GM19372 (cell line): ENCODE data around the gene HES3.

Source experiments
- ATAC-seq: cut with Tn5 transposase; IDR thresholded peaks from one replicate; pipeline ENCODE4 v1.9.1; 2021; ENCODE audit warnings: mild to moderate bottlenecking, low read depth, moderate library complexity; ENCODE audit not compliant: unreplicated experiment

Gene HES3

DNA sequence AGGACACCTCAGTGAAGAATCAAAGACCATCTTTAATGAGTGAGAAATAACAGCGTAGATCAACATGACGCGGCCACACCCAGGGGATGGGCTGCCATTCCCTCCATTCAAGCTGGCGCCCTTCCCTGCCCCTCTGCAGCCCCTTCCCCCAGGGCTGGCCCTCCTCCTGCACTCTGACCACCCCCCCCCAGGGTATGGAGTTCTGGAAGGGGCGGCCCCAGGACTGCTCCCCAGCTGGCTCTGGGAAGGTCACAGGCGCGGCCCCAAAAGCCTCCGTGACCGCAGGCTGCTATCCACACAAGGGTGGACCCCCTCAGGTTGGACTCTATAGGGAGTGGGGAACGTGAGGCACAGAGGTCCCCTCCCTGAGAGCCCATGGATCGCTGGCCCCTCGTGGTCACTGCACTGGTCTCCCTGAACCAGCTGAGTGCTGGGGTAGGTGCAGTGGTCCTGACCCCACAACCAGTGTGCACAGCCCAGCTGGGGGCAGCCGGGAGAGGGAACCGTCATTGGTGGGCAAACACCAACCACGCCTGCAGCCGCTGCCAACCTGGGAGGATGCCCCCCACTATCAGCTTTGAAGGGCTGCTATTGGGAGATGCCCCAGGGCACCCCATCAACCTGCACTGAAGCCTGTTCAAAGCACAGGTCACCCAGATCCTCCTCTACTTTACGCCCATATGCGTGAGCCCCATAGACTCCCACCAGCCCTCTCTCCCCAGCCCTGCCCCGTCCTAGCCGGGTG is 33.0 kb downstream of the HES3 start:
- ATAC-seq = no peak

DNA sequence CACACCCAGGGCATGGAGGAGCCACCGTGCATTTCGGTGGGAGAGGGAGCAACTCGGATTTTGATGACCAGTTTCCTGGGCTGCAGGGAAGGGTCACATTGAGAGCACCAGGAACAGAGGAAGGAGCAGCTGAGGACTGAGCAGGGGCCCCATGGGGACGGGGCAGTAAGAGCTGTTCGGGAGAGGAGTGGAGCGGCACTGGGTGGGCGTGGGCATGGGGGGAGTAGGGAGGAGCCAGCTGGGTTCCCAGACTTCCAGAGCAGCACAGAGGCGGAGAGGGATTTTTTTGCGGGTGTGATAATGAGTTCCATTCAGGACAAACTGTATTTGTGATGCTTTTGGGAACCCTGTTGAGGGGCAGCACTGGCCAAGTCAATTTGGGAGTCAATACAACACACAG is 34.3 kb downstream of the HES3 start:
- ATAC-seq = no peak

DNA sequence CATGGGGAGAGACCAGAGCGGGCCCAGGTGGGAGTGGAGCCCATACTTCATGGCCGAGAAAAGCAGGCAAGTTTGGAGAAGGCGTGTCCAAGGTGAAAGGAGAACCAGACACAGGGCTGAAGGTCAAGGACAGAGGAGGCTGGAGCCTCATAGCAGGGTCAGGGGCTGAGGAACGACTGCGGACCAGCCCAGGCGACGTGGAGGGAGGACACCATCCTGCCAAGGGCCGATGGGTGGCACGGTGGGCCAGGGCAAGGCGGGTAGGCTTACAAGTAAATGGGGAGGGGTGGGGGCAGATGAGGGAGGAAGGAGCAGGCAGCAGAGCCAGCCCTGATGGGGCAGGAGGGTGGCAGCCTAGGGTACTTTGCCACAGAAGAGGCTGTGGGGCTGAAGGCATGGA is 35.1 kb downstream of the HES3 start:
- no peak for ATAC-seq

DNA sequence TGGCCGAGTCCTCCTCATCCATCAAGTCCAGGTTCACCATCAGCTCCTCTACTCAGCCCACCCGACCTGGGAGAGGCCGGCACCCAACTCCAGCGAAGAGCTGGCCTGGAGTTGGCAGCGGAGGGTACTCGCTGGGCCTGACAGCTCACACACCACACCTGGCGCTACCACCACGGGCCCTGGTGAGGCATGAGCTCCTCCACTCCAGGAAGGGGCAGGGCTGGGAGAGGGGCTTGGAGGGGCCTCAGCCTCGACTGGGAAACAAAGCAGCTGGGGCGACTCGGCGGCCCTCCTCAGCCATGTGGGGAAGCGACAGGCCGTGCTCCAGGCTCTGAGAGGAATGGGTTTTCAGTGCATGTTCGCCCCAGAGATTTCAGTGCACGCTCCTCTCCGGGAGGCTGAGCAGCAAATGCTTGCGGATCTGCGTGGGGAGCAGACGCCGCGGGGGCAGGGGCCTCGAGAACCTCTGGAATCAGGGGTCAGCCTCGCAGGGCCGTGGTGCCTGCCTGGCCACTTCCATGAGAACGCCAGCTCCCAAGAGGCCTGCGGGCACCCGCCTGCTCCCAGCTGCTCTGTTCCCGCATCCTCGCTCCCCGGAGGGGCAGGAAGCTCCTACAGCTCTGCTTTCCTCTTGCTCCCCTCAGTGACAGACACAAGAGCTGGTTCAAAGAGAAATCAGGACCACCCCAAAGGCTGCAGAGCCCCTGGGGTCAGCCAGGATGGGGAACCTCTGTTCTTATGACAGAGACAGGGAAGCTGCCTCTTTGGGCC is 35.8 kb downstream of the HES3 start:
- no peak for ATAC-seq

DNA sequence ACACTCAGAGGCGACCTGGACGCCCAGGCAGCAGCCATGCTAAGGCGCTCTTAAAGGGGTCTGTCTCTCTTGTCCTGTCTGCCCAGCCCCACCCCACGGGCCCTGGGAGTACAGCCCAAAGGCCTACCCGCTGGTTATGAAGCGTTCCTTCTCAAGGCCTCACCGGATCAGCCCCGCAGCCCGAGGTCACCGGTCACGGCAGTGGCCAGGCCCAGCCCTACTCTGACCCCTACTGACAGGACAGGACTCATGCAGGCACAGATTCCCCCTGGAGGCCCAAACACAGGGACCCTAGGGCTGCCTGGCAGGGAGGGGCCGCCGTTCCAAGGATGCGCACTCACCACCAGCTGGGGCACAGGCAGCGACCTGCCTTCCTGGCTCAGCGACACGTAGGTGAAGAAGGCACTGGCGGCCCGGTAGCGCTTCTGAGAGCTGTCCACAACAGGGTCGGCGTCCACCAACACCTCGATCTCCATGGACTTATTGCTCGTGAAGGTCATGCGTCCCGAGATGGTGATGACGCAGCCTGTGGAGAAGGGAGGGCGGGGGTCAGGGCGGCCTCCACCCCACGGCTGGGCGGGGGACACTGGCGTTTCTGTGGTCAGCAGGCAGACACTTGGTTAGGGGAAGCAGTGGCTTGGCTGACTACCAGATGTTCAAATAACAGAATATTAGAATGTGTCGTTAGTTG is 36.9 kb downstream of the HES3 start:
- ATAC-seq = no peak

DNA sequence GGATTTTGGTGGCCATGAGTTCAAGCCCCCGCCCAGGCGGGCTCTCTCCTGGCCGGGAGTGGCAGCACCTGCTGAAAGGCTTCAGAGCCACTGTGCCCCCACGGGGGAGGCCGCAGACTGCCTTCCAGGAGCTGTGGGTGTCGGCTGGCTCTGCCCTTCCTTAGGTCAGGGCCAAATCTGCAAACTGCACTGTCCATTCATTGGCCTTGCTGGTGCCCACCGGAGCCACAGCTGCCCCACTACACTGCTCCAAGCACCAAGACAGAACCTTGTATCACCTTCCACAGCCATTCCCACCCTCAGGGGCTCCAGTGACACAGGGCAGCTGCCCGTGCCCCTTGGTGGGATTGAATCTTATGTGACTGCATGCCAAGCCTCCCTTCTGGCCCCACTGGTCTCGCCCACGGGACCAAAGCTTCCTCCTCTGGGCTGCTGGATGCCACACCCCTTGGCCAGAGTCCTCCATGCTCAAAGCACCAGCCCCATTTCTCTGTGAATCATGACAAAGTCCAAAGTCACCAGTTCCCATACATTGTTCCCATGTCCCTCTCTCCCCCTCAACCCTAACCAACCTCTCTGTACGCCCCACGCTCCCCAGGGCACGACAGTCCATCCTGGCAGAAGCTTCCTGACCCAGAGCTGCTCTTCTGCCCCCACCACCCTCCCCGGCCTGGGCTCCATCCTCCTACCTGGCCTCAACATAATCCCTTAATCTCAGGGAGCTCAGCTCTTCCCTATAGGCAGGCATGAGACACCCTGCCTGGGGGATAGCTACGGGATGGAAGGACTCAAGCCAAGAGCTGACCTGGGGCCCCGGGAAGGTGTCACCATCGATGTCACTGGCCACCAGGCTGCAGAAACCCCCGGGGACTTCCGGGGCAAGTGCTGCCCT is 37.8 kb downstream of the HES3 start:
- no peak for ATAC-seq

DNA sequence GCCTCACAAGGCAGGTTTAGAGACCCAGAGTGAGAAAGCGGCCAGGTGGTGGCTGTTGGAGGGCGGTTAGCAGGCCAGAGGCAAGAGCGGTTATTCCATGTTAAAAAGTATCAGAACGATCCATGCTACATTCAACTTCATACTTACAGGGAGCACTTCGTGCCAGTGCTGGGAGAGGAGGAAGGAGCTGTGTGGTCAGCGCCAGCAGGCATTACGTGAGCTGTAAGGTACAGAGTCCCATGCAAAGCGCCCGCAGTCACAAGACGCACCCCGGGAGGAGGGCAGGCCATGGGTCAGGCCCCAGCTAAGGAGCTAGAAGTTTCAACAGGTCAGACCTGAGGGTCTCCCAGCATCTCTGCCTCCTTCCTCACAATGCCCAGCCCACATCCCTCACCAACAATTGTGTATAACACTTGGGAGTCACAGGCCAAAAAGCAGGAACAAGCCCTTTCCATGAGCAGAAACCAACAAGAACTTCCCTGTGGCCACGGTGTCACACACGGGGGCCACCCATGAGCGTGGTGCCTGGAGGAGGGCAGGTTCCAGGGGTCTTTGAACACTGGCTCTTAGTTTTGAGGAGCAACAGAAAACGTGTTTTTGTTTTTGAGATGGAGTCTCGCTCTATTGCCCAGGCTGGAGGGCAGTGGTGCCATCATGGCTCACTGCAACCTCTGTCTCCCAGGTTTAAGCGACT is 38.7 kb downstream of the HES3 start:
- no peak for ATAC-seq

DNA sequence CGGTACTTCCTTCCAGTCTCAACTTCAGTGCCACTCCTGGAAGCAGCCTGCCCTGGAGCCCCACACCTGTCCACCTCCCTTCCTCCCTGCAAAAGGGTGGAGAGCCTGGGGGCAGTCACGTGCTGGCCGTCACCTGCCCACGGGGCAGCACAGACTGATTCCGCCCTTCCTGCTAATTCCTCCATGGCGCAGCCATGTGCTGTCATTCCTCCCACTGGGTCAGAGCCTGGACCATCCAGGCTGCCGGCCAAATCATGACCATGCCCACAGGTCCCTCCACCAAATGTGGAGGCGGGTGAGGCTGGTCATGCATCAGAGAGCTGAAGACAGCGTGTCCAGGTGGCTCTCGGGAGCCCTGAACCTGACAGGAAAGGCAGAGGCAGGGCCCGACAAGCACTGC is 41.4 kb downstream of the HES3 start:
- no peak for ATAC-seq

DNA sequence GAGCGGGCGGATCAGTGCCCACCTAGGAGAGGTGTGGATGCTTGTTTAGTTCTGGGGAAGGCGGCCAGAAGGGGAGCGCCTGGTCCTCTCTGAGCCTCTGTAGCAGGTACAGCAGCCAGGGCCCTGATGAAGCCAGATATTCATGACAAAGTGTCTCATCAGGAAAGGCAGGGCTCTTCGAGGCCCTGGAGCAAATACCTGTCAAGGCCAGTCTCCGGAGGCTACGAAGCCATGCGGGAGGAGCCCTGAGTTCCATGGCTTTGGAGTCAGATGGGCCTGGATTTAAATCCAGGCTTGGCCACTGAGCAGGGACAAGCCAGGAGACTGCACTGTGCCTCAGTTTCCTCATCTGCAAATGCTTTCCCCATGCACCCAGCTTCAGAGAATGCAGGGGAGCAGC is 42.3 kb downstream of the HES3 start:
- no peak for ATAC-seq

DNA sequence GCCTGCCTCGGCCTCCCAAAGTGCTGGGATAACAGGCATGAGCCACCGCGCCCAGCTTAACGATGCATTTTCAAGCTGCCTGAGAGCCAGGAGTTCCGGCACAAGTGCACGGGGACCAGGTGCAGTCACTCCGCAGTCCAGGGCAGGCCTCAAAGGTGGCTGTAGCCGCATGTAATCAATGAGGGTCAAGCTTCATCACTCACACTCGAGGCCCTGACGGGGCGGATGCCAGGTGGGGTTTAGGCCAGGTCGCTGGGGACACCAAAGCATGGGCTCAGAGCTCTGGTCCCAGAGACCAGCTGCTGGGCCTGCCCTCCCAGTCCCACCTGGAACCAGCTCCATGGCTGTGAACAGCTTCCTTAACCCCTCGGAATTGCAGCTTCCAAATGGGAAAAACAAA is 43.0 kb downstream of the HES3 start:
- no peak for ATAC-seq

DNA sequence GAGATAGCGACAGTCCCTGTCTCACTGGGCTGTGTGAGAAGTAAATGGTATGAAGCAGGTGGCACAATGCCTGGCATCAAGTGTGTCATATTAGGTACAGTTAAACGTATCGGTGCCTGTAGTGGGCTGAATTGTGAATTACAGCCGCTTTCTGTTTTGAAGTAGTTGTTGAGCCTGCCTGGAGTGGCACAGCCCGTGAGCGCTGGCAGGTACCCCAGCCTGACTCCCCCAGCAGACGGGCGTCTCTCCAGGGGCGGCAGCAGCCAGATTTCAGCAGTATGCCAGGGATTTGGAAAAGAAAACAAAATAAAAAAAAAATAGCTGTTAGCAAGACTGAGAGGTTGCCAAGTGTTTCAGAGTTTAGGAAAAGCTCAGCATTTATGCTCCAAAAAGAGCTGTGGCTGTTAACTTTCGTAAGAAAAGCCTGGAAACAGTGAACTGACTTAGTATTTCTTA is 43.5 kb downstream of the HES3 start:
- ATAC-seq = no peak

DNA sequence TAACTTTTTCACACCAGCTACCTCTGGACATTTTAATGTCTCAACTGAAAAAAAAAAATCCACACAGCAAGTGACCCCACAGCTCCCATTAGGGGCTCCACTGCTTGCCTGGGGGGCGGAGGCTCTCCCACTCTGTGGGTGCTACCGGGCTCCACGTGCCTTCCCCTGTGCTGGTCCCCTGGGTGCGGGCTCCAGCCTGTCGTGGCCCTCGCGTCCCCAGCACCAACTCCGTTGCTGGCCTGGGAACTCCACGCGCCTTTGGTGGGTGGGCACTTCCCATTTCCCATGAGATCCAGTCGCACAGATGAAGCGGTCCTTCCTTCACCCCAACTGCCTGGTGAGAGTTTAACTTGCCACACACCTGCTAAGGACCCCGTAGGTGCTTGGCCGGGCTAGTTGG is 44.0 kb downstream of the HES3 start:
- ATAC-seq = no peak

DNA sequence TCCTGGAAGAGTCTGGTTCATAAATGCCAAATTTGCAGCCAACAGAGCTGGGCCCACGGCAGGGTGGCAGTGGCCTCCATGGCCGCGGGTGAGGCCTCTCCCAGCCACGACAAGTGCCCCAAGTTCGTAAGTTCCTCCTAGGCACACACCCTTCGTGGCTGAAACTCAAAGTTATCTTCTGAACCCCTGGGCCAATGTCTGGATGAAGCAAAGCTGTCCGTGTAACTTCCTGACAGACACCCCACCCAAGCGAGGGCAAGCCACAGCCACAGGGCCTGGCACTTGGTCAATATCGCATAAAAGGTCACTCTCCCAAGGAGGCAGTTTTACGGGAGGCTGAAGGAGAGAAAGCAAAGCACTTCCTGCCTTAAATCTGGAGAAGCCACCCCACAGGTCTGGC is 44.7 kb downstream of the HES3 start:
- ATAC-seq = no peak

DNA sequence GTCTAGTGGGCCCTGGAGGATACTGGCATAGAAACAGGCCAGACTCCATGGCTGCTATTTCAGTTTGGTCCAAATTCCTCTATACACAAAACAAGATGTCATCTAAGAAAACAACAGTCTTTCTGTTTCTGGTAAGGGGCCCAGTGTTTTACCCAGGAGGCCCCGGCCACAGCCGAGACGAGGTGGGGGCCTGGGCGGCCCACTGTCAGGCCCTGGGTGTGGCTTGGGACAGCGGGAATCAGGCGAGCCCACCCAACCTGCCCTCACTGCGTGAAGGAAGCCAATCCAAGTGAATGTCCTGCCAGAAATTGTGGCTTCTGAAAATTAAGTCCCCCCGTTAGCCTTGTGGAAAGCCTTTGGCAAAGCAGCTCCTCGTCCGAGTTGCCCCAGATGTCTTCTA is 48.1 kb downstream of the HES3 start:
- no peak for ATAC-seq

DNA sequence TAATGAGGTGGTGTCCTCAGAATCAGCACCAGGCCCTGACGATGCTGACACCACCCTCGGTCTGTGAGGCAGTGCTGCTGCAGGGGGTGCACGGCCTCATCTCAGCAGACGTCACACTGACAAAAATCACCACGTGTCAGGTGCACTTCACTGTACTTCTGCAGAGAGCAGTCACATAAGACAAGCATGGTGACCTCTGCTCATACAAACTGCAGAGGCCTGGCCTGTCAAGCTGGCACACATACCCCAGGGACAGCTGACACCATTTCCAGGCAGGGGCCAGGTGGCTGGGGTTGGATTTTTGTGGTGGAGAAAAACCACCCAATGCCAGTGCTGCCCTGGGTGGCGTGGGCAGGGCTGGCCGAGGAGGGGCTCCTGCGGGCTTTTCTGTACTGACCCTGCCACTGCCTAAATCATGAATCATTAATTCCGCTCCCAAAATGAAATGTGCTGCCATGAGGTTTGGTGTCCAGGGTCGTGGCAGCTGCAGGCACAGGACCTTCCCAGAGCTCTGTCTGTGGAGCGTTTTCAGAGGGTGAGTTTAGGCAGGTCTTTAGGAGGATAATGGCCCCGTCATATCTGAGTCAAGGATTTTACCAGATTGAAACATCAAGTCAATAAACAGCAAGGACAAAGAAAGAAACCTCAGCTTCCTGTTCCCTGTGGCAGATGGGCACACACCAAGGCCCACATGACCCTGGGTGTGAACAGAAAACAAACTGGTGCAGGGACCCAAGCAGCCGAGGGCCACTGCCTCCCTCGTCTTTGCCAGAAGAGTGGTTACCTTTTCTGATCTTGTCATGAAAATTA is 50.3 kb downstream of the HES3 start:
- ATAC-seq = no peak

DNA sequence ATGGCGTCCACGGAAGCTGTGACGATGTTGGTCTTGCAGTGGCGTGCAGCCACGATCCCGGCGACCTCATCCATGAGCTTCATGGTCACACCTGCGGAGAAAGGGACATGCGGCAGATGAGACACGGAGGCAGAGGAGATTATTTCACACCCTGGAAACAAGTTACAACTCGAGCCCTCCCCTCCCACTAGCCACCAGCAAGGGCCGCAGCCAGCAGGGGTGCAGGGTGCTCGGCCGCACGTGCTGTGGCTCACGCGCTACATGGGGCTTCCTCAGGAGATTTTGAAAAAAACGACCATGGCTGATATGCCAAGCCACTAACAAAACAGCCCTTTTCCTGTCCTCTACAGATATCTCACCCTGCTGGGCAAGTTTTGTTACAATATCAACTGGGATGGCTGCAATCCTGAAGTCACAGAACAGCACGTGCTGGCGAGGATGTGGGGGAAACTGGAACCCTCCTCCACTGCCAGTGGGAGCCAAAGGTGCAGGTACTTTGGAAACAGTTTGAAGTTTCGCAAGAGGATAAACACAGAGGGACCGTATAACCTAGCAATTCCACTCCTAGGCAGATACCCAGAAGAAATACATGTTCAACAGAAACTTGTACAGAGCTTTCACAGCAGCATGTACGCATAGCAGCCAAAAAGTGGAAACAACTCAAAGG is 51.0 kb downstream of the HES3 start:
- ATAC-seq = no peak
